Measurements from ENCODE around the gene ALOXE3.

Gene ALOXE3

DNA sequence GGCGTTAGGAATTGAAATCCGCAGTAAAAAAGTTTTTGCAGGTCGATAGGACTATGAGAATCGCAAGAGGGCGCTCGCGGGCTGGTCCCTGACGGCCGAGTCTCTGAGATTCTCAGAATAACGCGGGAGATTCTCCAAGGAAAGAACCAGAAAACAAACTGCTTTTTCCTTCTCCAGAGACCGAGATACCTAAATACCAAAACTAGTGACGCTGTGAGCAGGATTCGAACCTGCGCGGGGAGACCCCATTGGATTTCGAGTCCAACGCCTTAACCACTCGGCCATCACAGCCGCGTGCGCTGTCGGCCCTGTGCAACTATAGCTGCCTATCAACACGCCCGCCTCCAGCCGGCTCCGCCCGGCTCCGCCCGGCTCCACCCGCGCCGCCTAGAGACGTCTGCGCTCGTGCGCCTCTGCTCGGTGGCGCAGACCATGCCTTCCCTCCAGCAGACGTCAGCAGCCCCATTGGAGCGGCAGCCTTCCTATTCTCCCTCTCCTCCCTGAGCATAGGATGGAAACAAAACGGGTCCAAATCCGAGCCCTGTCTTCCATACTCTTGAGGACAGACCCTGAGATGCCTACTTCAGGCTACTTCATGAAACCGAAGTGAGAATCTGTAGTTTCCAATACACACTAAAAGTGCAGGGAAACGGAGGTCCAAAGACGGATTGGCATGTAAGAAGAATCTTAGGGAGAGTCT, 20.5 kb upstream of the ALOXE3 start:
- TF ChIP-seq, protein P1, sequence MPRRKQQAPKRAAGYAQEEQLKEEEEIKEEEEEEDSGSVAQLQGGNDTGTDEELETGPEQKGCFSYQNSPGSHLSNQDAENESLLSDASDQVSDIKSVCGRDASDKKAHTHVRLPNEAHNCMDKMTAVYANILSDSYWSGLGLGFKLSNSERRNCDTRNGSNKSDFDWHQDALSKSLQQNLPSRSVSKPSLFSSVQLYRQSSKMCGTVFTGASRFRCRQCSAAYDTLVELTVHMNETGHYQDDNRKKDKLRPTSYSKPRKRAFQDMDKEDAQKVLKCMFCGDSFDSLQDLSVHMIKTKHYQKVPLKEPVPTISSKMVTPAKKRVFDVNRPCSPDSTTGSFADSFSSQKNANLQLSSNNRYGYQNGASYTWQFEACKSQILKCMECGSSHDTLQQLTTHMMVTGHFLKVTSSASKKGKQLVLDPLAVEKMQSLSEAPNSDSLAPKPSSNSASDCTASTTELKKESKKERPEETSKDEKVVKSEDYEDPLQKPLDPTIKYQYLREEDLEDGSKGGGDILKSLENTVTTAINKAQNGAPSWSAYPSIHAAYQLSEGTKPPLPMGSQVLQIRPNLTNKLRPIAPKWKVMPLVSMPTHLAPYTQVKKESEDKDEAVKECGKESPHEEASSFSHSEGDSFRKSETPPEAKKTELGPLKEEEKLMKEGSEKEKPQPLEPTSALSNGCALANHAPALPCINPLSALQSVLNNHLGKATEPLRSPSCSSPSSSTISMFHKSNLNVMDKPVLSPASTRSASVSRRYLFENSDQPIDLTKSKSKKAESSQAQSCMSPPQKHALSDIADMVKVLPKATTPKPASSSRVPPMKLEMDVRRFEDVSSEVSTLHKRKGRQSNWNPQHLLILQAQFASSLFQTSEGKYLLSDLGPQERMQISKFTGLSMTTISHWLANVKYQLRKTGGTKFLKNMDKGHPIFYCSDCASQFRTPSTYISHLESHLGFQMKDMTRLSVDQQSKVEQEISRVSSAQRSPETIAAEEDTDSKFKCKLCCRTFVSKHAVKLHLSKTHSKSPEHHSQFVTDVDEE (CRISPR knock-in tag; IDR thresholded peaks at IDR 0.05), result 0 out of 2 replicates have a peak, but pooled peaks have one; percentile 58
- TF ChIP-seq, protein P2, sequence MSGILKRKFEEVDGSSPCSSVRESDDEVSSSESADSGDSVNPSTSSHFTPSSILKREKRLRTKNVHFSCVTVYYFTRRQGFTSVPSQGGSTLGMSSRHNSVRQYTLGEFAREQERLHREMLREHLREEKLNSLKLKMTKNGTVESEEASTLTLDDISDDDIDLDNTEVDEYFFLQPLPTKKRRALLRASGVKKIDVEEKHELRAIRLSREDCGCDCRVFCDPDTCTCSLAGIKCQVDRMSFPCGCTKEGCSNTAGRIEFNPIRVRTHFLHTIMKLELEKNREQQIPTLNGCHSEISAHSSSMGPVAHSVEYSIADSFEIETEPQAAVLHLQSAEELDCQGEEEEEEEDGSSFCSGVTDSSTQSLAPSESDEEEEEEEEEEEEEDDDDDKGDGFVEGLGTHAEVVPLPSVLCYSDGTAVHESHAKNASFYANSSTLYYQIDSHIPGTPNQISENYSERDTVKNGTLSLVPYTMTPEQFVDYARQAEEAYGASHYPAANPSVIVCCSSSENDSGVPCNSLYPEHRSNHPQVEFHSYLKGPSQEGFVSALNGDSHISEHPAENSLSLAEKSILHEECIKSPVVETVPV (CRISPR knock-in tag; IDR thresholded peaks at IDR 0.05), result no peak
- ATAC-seq, result peak; percentile 87

DNA sequence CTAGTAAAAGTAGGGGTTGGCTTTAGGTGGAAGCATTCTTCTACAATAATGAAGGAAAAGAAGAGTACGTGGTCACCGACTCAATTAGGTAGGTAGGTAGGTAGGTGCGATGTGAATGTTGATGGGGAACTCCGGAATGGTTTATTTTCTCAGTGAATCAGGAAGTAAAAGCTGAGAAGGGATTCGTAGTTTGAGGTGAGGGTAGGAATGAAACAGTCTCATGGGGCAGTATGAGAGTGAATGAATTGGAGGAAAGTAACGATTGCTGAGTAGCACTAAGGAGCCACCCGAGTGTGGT, 20.0 kb upstream of the ALOXE3 start:
- no peak for ATAC-seq
- TF ChIP-seq ISL1 (CRISPR knock-in tag; IDR thresholded peaks at IDR 0.05) (no peak), TCF4 (CRISPR knock-in tag; IDR thresholded peaks at IDR 0.05; ENCODE audit: borderline replicate concordance) (no peak), CSDC2 (CRISPR knock-in tag; IDR thresholded peaks at IDR 0.05) (no peak), BACH2 (CRISPR knock-in tag; IDR thresholded peaks at IDR 0.05; ENCODE audit: borderline replicate concordance) (no peak), ARNTL (CRISPR knock-in tag; IDR thresholded peaks at IDR 0.05; ENCODE audit: borderline replicate concordance, low read depth) (no peak), OSR1 (CRISPR knock-in tag; IDR thresholded peaks at IDR 0.05) (no peak), ZC3H10 (CRISPR knock-in tag; IDR thresholded peaks at IDR 0.05) (no peak), ZFP30 (CRISPR knock-in tag; IDR thresholded peaks at IDR 0.05) (no peak), ESRRG (CRISPR knock-in tag; IDR thresholded peaks at IDR 0.05) (no peak), ZFP3 (CRISPR knock-in tag; IDR thresholded peaks at IDR 0.05) (no peak), PPARA (CRISPR knock-in tag; IDR thresholded peaks at IDR 0.05; ENCODE audit: borderline replicate concordance) (no peak), ZNF8 (CRISPR knock-in tag; IDR thresholded peaks at IDR 0.05) (no peak), GLIS3 (CRISPR knock-in tag; IDR thresholded peaks at IDR 0.05) (no peak), TOX (CRISPR knock-in tag; IDR thresholded peaks at IDR 0.05; ENCODE audit: borderline replicate concordance) (no peak), SNAI2 (CRISPR knock-in tag; IDR thresholded peaks at IDR 0.05) (no peak)
- TF ChIP-seq, protein P2 (CRISPR knock-in tag; IDR thresholded peaks at IDR 0.05), result no peak
- TF ChIP-seq, protein P1 (CRISPR knock-in tag; IDR thresholded peaks at IDR 0.05), result no peak
- TF ChIP-seq, protein P3, sequence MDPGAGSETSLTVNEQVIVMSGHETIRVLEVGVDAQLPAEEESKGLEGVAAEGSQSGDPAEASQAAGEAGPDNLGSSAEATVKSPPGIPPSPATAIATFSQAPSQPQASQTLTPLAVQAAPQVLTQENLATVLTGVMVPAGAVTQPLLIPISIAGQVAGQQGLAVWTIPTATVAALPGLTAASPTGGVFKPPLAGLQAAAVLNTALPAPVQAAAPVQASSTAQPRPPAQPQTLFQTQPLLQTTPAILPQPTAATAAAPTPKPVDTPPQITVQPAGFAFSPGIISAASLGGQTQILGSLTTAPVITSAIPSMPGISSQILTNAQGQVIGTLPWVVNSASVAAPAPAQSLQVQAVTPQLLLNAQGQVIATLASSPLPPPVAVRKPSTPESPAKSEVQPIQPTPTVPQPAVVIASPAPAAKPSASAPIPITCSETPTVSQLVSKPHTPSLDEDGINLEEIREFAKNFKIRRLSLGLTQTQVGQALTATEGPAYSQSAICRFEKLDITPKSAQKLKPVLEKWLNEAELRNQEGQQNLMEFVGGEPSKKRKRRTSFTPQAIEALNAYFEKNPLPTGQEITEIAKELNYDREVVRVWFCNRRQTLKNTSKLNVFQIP (CRISPR knock-in tag; IDR thresholded peaks at IDR 0.05; ENCODE audit: borderline replicate concordance, low read depth), result no peak

DNA sequence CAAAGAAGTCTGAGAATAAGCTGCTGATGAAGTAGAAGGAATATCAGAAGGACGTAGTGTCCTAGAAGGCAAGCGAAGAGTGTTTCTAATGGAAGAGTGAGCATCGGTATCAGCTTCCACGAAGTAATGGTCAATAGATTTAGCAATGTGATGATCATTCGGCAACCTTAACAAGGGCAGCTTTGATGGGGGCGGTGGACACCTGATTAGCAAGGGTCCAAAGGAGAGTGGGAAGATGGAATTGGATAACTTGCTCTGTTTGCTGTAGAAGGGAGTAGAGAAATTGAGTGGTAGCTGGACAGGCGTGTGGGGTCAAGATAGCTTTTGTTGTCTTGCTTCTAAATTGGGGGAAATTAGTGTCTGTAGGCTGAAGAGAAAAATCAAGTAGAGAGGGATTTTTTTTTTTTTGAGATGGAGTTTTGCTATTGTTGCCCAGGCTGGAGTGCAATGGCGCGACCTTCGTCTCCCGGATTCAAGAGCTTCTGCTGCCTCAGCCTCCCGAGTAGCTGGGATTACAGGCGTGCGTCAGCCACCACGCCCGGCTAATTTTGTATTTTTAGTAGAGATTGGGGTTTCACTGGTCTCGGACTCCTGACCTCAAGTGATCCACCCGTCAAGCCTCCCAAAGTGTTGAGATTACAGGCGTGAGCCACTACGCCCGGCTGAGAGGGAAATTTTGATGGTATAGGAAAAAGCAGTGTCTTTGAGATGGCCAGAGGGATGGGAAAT, 19.5 kb upstream of the ALOXE3 start:
- TF ChIP-seq ZNF70 (CRISPR knock-in tag; IDR thresholded peaks at IDR 0.05), result no peak
- no peak for ATAC-seq

Measured in SK-N-SH treated with all-trans-retinoic acid at 6 μM for 48 hours (cell line).